ENCODE data around the gene C17orf67. TPM values are rescaled to one million over a fixed set of nuclear protein-coding genes. Genes with fewer than 3 reads are reported as not detected.

The C17orf67 gene
- total and polyA plus RNA-seq, 9 of the 15 experiments (the other 6 are each of a cell fraction or from before 2014, with no cell fraction given): 0.07 to 1.7 (median 0.59) TPM

GRCh38 chr17:56815711-56816110 is 18.0 kb downstream of the C17orf67 start:
- peaks cover 20 to 24% of the 10 kb centered on the region in 2 experiments for H3K27me3 ChIP-seq (ENCODE audit: control insufficient read depth in 2 of 2, insufficient read depth in 2 of 2, low read length in 2 of 2)
- H3K9ac ChIP-seq (ENCODE audit: insufficient read depth in 1 of 2, low read depth in 2 of 2, low read length in 2 of 2): no peak overlapping the region
- no peak overlapping the region for H3K4me2 ChIP-seq (ENCODE audit: insufficient read depth, low read length)
- H3K79me2 ChIP-seq (ENCODE audit: control insufficient read depth, insufficient read depth, low read length): no peaks in the 10 kb centered on the region
- no peaks in the 10 kb centered on the region for H4K20me1 ChIP-seq (replicated peaks; ENCODE audit: control insufficient read depth, insufficient read depth, low read length)
- H3K4me1 ChIP-seq (replicated peaks in 1 of 2; ENCODE audit: control insufficient read depth in 2 of 2, insufficient read depth in 2 of 2, low read length in 2 of 2): peaks cover 0 to 3% of the 10 kb centered on the region in 2 experiments; a peak in 2 of 5 replicates
- no peaks in the 10 kb centered on the region for H3K9me3 ChIP-seq (replicated peaks; ENCODE audit: control insufficient read depth, insufficient read depth, low read depth, low read length)
- 9% methylated on average over 6 of the region's 6 CpGs for WGBS (ENCODE audit: insufficient coverage, low coverage, missing lambda C conversion rate)
- H2AFZ ChIP-seq (ENCODE audit: low read depth, low read length): no peak overlapping the region
- no peak overlapping the region for H3K27ac ChIP-seq (ENCODE audit: extremely low read depth, low read depth, low read length)
- in situ Hi-C loops (cut with MboI): loop anchor here (5.0 kb wide), 1 partner anchor 122 kb away; no protein-coding TSS in a partner anchor
- ChIA-PET POLR2A (interaction anchor here (0.7 to 1.3 kb wide), 2 partner anchors 11 to 15 kb away, joined by 3 read pairs; no protein-coding TSS in a partner anchor), CTCF (ENCODE audit: low intra/inter-chr PET ratio) (no interaction called here)
- intact Hi-C loops (cut with micrococcal nuclease): no loop called here
- H3K36me3 ChIP-seq (ENCODE audit: control insufficient read depth, insufficient read depth, low read length): no peaks in the 10 kb centered on the region
- no peak overlapping the region for H3K4me3 ChIP-seq
- ATAC-seq (no peak), FAIRE-seq (no peak), DNase-seq (ENCODE audit: extremely low read depth in 1 of 4, low spot score in 3 of 4) (no peak)
- H3K9me1 ChIP-seq (ENCODE audit: control insufficient read depth, insufficient read depth, low read length): no peaks in the 10 kb centered on the region
- BruUV-seq (replicated peaks): no TSS peak
- TF ChIP-seq SMARCB1 (IDR thresholded peaks at IDR 0.05; ENCODE audit: insufficient read length, low read depth): no peak
- no peak for TF ChIP-seq KLF16 (IDR thresholded peaks at IDR 0.05)
- no peak for TF ChIP-seq TAL1 (IDR thresholded peaks at IDR 0.05)
- TF ChIP-seq ARID3B (CRISPR knock-in tag; IDR thresholded peaks at IDR 0.05; ENCODE audit: borderline replicate concordance): no peak
- no peak for TF ChIP-seq MAZ (CRISPR knock-in tag; conservative IDR thresholded peaks at IDR 0.05 in 1 of 2, IDR thresholded peaks at IDR 0.05 in 1 of 2)
- no peak for TF ChIP-seq NUFIP1 (IDR thresholded peaks at IDR 0.05; ENCODE audit: partially characterized antibody)
- TF ChIP-seq ZC3H11A (IDR thresholded peaks at IDR 0.05; ENCODE audit: low read depth, low read length): no peak
- no peak for TF ChIP-seq ZNF695 (CRISPR knock-in tag; IDR thresholded peaks at IDR 0.05)
- no peak for TF ChIP-seq ELK1 (CRISPR knock-in tag; IDR thresholded peaks at IDR 0.05)
- TF ChIP-seq ZNF57 (CRISPR knock-in tag; IDR thresholded peaks at IDR 0.05): no peak
- no peak for TF ChIP-seq PHB (CRISPR knock-in tag; IDR thresholded peaks at IDR 0.05)
- no peak for TF ChIP-seq THAP7 (CRISPR knock-in tag; IDR thresholded peaks at IDR 0.05)
- no peak for TF ChIP-seq PBX2 (CRISPR knock-in tag; IDR thresholded peaks at IDR 0.05; ENCODE audit: low read depth)
- TF ChIP-seq PBX2 (tag; conservative IDR thresholded peaks at IDR 0.05; ENCODE audit: low read depth): no peak
- no peak for TF ChIP-seq SAFB (IDR thresholded peaks at IDR 0.05; ENCODE audit: borderline replicate concordance, low read depth, low read length)
- TF ChIP-seq ZNF707 (CRISPR knock-in tag; conservative IDR thresholded peaks at IDR 0.05): no peak

Measured in K562 (cell line).